Endothelial cell of hepatic sinusoid (primary cell): ENCODE data around the gene FBXW7.

Source experiments
- in situ Hi-C: cut with HindIII; loops from 2 replicates; pipeline ENCODE4 v1.10.0; 2017; ENCODE audit warnings: low sequenced_read_pairs

FBXW7 gene

DNA sequence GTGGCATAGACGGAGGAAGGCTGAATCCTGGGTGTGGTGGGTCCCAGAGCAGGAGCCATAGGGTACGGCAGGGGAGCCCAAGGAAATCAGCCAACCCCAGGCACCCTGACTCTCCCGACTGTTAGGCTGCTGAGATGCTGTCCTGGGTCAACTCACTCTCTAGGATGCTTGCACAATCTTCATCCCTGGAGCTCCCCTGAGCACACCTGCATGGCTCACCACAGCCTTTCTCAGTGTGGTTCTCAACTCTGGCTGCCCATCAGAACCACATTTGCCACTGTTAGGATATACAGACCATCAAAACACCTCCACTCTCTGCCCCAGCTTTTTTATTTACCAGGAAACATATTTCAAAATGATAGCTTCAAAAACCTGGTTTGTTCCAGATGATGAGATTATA lies 236.3 kb downstream of the FBXW7 start:
- in situ Hi-C loops: no loop called here

DNA sequence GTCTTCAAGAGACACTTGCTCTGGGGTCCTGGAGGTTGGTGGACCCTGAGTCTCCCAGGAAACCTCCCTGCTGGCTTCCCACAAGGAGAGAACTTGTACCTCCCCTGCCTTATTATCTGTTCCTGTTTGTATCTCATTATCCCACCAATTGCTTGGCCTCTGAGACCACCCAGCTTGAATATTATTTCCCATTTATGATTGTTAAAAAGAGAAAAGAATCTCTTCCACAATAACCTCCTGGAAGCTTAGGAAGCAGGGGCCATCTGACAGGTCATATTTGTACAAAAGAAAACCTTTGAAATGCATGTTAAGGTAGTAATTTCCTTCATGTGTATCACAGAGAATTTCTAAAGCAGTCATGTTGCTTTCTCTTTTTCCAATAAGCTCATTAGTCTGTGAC lies 239.5 kb downstream of the FBXW7 start:
- in situ Hi-C loops: no loop called here

GRCh38 chr4:152294765-152295164 lies 241.1 kb downstream of the FBXW7 start:
- in situ Hi-C loops: no loop called here

DNA sequence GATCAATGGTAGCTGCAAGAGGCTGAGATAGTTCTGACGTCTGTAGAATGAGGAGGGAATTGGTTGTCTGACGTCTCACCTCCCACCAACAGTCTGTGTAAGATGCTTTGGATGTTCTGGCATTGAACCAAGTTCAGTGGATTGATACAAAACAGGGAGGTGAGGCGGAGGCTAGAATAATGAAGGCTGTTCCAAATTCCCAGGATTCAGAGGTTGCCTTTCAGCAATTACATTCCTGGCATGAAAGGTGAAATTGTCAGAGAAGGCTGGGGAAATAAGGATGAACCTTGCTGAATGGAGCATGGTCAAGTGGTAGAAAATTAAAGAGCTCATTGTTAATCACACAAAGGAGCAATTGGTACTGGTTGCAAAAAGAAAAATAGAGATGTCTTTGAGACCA lies 241.6 kb downstream of the FBXW7 start:
- in situ Hi-C loops: no loop called here

- in situ Hi-C loops: no loop called here
These were observed 242.4 kb downstream of the FBXW7 start for GRCh38 chr4:152293527-152293926.

GRCh38 chr4:152290366-152290921 lies 245.4 kb downstream of the FBXW7 start:
- in situ Hi-C loops: no loop called here

DNA sequence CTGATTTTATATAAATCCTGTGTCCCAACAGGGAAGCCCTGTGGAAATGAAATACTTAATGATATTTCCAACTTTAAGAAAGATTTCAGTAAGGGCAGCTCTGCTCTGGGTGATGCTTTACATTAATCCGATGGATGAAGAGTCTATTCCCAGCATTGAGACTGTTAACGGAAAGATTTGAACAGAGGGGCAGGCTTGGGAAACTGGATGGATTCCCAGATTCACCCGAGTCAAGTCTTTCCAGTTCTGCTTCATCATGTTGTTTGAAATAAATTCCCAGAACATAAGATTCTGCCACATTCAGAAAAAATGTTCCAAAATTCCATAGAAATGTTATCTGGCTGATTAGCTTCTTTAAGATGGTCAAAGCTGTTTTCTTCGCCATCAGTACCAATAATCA lies 246.0 kb downstream of the FBXW7 start:
- in situ Hi-C loops: no loop called here

DNA sequence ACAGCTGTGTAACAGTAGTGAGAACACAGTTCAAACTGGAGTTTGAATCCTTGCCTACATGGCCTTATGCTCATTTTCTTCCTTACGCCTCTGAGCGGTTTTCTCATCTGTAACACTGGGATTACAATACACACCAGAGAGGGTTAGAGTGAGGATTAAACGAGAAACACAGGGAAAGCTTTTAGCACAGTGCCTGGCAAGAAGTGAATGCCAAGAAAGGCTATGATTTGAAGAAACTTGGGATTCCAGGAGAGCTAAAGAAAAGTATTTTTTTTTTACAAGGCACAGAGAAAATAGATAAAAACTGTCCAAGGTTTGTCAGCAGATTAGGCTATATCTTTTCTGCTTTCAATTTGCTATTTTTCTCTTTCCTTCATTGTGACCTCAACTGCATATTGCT lies 246.4 kb downstream of the FBXW7 start:
- in situ Hi-C loops: no loop called here

DNA sequence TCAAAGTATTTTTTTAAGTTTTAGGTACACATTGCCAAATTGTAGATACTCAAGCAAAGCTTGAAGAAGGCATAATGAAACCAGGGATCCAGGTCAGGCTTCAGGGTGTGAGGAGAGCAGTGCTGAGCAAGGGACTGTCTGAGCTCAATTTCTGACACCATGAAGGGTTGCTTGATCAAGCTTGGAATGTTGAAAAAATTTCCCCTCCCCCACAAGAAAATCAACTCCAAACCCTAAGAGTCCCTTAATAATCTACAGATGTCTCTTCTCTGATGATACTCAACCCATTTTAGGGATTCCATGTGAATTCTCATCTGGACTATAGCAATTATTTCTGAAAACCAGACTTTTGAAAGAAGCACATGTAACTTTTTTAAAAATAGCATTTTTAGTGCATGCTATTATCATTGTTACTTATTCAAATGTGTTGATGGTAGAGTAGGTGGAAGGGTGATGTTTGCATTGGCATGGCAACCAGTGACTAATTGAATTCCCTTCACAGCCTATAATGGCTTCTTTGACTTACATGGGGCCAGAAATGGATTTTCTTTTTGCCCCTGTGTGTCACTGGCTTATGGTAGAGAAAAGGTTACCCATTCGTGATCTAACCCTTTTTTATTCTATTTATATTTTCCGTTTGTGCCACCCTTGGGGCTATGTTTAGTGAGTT lies 252.0 kb downstream of the FBXW7 start:
- in situ Hi-C loops: no loop called here

DNA sequence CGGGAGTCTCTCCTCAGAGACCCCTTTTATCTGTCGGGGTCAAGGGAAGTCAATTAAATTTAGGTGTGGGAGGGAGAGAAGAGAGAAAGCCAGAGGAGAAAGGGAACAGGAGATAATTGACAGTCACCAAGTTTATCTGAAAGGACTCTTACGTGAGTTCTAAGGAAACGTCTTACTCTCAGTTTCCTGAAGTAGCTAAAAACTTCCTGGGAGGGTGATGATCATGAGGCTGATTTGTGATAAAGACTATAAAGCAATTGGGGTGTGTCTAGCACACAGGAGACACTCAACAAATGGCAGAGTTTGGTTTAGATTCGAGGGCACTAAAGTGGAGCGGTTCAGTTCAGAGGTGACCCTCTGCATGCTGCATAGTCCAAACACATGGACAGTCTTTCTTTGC lies 254.1 kb downstream of the FBXW7 start:
- in situ Hi-C loops: no loop called here

DNA sequence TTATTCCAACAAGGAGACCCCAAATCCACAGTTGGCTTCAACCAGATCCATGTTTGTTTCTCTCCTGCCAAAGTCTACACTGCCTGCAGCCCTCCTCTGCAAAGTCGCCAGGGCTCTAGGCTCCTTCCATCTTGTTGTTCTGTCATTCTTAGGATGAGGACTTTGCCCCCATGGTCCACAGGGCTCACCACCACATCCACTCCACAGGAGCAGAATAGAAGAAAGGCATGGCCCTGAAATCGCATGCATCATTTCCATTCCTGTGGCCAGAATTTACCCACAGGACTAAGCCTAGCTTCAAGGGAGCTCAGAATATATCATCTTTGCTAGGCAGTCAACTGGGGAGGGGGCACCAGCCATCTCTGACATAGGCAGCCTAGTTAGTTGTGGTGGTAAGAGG lies 254.7 kb downstream of the FBXW7 start:
- in situ Hi-C loops: no loop called here

GRCh38 chr4:152279234-152279566 lies 256.7 kb downstream of the FBXW7 start:
- in situ Hi-C loops: no loop called here

GRCh38 chr4:152278505-152279233 lies 257.2 kb downstream of the FBXW7 start:
- in situ Hi-C loops: no loop called here

GRCh38 chr4:152278172-152278504 lies 257.8 kb downstream of the FBXW7 start:
- in situ Hi-C loops: no loop called here

- in situ Hi-C loops: no loop called here
These were observed 258.6 kb downstream of the FBXW7 start for GRCh38 chr4:152277333-152277732.

GRCh38 chr4:152273343-152273742 lies 262.5 kb downstream of the FBXW7 start:
- in situ Hi-C loops: no loop called here
